ENCODE results near the gene SMG7.

SMG7 gene

GRCh38 chr1:183569141-183569540, 96.8 kb downstream of the SMG7 start:
- no peak for DNase-seq

- no peak for DNase-seq
These were observed 97.5 kb downstream of the SMG7 start for GRCh38 chr1:183569801-183570200.

- DNase-seq: no peak
These were observed 98.2 kb downstream of the SMG7 start for GRCh38 chr1:183570451-183570850.

- no peak for DNase-seq
These were observed 99.5 kb downstream of the SMG7 start for GRCh38 chr1:183571678-183572268.

GRCh38 chr1:183572721-183573120, 100.4 kb downstream of the SMG7 start:
- DNase-seq: no peak

GRCh38 chr1:183575606-183576005, 103.3 kb downstream of the SMG7 start:
- DNase-seq: no peak

GRCh38 chr1:183576537-183576936, 104.2 kb downstream of the SMG7 start:
- DNase-seq: no peak

GRCh38 chr1:183577897-183578465, 105.7 kb downstream of the SMG7 start:
- no peak for DNase-seq

- no peak for DNase-seq
These were observed 106.6 kb downstream of the SMG7 start for GRCh38 chr1:183578856-183579255.

- no peak for DNase-seq
These were observed 108.0 kb downstream of the SMG7 start for GRCh38 chr1:183580281-183580682.

GRCh38 chr1:183582021-183582713, 109.9 kb downstream of the SMG7 start:
- no peak for DNase-seq

- no peak for DNase-seq
These were observed 111.2 kb downstream of the SMG7 start for GRCh38 chr1:183583466-183583865.

- no peak for DNase-seq
These were observed 111.8 kb downstream of the SMG7 start for GRCh38 chr1:183584147-183584546.

- DNase-seq: no peak
These were observed 112.7 kb downstream of the SMG7 start for GRCh38 chr1:183585038-183585437.

- DNase-seq: no peak
These were observed 114.2 kb downstream of the SMG7 start for GRCh38 chr1:183586455-183586854.

GRCh38 chr1:183586926-183587325, 114.6 kb downstream of the SMG7 start:
- DNase-seq: no peak

- no peak for DNase-seq
These were observed 116.5 kb downstream of the SMG7 start for GRCh38 chr1:183588827-183589226.

GRCh38 chr1:183589384-183589783, 117.1 kb downstream of the SMG7 start:
- DNase-seq: no peak

- no peak for DNase-seq
These were observed 117.6 kb downstream of the SMG7 start for GRCh38 chr1:183589874-183590243.

- DNase-seq: no peak
These were observed 118.2 kb downstream of the SMG7 start, which contains the start of gene NCF2 for GRCh38 chr1:183590244-183591191. NCF2 (minus strand) TSS chr1:183590459; CDS start chr1:183590329, 130 bp downstream.

GRCh38 chr1:183592733-183593132, 120.4 kb downstream of the SMG7 start:
- no peak for DNase-seq

GRCh38 chr1:183593356-183593755, 121.1 kb downstream of the SMG7 start:
- no peak for DNase-seq

- no peak for DNase-seq
These were observed 123.2 kb downstream of the SMG7 start for GRCh38 chr1:183595537-183595936.
